DND-41 (cell line): ENCODE data around the gene RFXAP.

ENCODE experiments used
- ATAC-seq: fragments of 200-7000 bp; cut with Tn5 transposase; 3 replicates; pipeline ENCODE4 v1.9.1; 2021; ENCODE audit warnings: low read depth; ENCODE audit not compliant: insufficient read depth
- DNase-seq: peaks from one replicate; pipeline ENCODE4 v3.0.0-alpha.2; 2020
- H2AFZ ChIP-seq: 2 replicates; pipeline ENCODE4 v1.6.0; 2012; ENCODE audit warnings: low read depth, low read length
- H3K27ac ChIP-seq: 2 replicates; pipeline ENCODE4 v1.5.1; 2012; ENCODE audit warnings: low read length, inconsistent platforms
- H3K27me3 ChIP-seq: fragments of 200-600 bp; sonication (generic); 2 replicates; pipeline ENCODE4 v1.6.0; 2012; ENCODE audit warnings: low read length, mild to moderate bottlenecking, inconsistent platforms; ENCODE audit not compliant: insufficient read depth, poor library complexity
- H3K36me3 ChIP-seq: 2 replicates; pipeline ENCODE4 v1.5.1; 2012; ENCODE audit warnings: low read length, inconsistent platforms; ENCODE audit not compliant: insufficient read depth
- H3K4me1 ChIP-seq: 2 replicates; pipeline ENCODE4 v1.5.1; 2012; ENCODE audit warnings: mild to moderate bottlenecking, low read length; ENCODE audit not compliant: insufficient read depth
- H3K4me2 ChIP-seq: 2 replicates; pipeline ENCODE4 v1.6.0; 2012; ENCODE audit warnings: mild to moderate bottlenecking, moderate library complexity, low read length, inconsistent platforms; ENCODE audit not compliant: insufficient read depth
- H3K4me3 ChIP-seq, 2 experiments: fragments of 200-600 bp in 1 of 2; shearing (Covaris generic) in 1 of 2; 2 replicates each; pipeline ENCODE4 v1.5.1; 2012 to 2016; ENCODE audit warnings: inconsistent platforms in 2 of 2, low read length in 2 of 2, mild to moderate bottlenecking in 2 of 2, low read depth in 1 of 2, moderate library complexity in 1 of 2
- H3K79me2 ChIP-seq: 2 replicates; pipeline ENCODE4 v1.6.0; 2012; ENCODE audit warnings: low read length, inconsistent platforms; ENCODE audit not compliant: insufficient read depth
- H3K9ac ChIP-seq: 2 replicates; pipeline ENCODE4 v1.6.0; 2012; ENCODE audit warnings: low read depth, mild to moderate bottlenecking, inconsistent platforms, low read length, moderate library complexity
- H3K9me3 ChIP-seq: 2 replicates; pipeline ENCODE4 v1.5.1; 2012; ENCODE audit warnings: low read length, moderate library complexity, mild to moderate bottlenecking, inconsistent platforms; ENCODE audit not compliant: insufficient read depth, severe bottlenecking
- H4K20me1 ChIP-seq: 2 replicates; pipeline ENCODE4 v1.6.0; 2012; ENCODE audit warnings: low read length; ENCODE audit not compliant: insufficient read depth
- EZH2 ChIP-seq: IDR thresholded peaks from 3 replicates; pipeline ENCODE4 v1.6.1; 2012; ENCODE audit warnings: borderline replicate concordance, low read depth, mild to moderate bottlenecking, moderate library complexity, low read length, inconsistent platforms; ENCODE audit not compliant: severe bottlenecking
- TF ChIP-seq, protein P1 (sequence below): IDR thresholded peaks from 2 replicates; pipeline ENCODE4 v1.5.1; 2012; ENCODE audit warnings: borderline replicate concordance, low read length, moderate library complexity, mild to moderate bottlenecking; ENCODE audit not compliant: poor library complexity, severe bottlenecking; ENCODE audit errors: extremely low read depth

The RFXAP gene

DNA sequence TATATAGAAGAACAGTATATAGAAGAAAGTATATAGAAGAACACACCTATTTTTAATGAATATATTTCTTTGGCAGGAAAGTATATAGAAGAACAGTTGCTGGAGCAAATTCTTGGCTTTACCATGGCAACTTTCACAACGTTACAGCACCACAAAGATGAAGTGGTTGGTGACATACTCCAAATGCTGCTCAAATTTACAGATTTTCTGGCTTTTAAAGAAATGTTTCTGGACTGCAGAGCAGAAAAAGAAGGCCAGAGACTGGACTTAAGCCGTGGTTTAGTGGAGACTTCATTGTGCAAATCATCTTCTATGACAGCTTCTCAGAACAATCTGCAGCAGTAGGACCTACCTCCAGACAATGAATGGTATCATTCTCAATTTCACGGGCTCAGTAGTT, 24.3 kb upstream of the RFXAP start:
- Histone ChIP-seq H3K79me2 (no peaks in the 10 kb centered on the region), H3K4me1 (no peaks in the 10 kb centered on the region)
- no peak for ATAC-seq

DNA sequence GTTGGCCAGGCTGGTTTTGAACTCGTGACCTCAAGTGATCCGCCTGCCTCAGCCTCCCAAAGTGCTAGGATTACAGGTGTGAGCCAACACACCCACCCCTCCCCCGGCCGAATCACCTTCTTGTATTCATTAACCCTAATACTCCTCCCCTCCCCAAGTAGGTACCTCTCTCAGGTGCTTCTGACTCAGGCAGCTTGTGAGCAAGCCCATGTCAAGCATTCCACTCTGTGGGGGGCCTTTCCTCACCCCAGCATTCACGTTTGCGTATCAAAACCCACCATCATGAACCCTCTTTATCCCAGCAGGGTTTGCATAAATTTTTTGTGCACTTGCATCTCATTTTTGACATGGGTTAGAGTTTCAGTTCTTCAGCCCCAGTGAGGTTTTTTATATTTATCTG, 23.6 kb upstream of the RFXAP start:
- H4K20me1 ChIP-seq, result no peaks in the 10 kb centered on the region
- no peaks in the 10 kb centered on the region for H3K36me3 ChIP-seq
- no peak overlapping the region for H3K27ac ChIP-seq
- no peaks in the 10 kb centered on the region for H3K9me3 ChIP-seq
- TF ChIP-seq, protein P1, sequence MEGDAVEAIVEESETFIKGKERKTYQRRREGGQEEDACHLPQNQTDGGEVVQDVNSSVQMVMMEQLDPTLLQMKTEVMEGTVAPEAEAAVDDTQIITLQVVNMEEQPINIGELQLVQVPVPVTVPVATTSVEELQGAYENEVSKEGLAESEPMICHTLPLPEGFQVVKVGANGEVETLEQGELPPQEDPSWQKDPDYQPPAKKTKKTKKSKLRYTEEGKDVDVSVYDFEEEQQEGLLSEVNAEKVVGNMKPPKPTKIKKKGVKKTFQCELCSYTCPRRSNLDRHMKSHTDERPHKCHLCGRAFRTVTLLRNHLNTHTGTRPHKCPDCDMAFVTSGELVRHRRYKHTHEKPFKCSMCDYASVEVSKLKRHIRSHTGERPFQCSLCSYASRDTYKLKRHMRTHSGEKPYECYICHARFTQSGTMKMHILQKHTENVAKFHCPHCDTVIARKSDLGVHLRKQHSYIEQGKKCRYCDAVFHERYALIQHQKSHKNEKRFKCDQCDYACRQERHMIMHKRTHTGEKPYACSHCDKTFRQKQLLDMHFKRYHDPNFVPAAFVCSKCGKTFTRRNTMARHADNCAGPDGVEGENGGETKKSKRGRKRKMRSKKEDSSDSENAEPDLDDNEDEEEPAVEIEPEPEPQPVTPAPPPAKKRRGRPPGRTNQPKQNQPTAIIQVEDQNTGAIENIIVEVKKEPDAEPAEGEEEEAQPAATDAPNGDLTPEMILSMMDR, result no peak
- TF ChIP-seq EZH2, result no peak
- DNase-seq, result no peak
- no peaks in the 10 kb centered on the region for H3K4me1 ChIP-seq
- no peak overlapping the region for H3K4me2 ChIP-seq
- no peaks in the 10 kb centered on the region for H3K79me2 ChIP-seq
- no peak overlapping the region for H3K4me3 ChIP-seq
- H2AFZ ChIP-seq, result no peak overlapping the region
- ATAC-seq, result no peak
- H3K27me3 ChIP-seq, result no peaks in the 10 kb centered on the region
- H3K9ac ChIP-seq, result no peak overlapping the region

More for the DNA sequence above, 24.3 kb upstream of the RFXAP start:
- no peak overlapping the region for H3K4me3 ChIP-seq
- H4K20me1 ChIP-seq, result no peaks in the 10 kb centered on the region
- H3K27ac ChIP-seq, result no peak overlapping the region
- no peaks in the 10 kb centered on the region for H3K36me3 ChIP-seq
- H3K9me3 ChIP-seq, result no peaks in the 10 kb centered on the region
- H3K27me3 ChIP-seq, result no peaks in the 10 kb centered on the region
- DNase-seq, result no peak
- no peak overlapping the region for H2AFZ ChIP-seq
- TF ChIP-seq, protein P1, result no peak
- no peak for TF ChIP-seq EZH2
- H3K4me2 ChIP-seq, result no peak overlapping the region
- H3K9ac ChIP-seq, result no peak overlapping the region

DNA sequence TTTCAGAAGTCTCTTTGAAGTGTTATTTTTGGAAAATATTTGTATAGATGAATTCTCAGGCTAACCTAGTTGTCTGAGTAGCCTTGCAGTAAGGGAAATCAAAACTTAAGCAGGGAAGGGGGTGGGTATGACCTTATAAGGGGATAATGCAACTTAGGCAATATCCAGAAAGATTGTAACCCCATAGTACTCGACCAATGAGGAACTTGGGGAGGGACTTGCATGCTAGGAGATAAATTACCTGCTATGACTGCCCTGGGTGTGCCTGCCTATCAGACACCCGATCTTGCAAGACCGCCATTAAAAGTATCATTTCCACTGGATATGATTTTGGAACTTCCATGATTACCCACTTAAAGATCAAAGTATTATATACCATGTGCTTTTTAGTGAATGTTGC, 23.0 kb upstream of the RFXAP start:
- Histone ChIP-seq H3K9me3 (no peaks in the 10 kb centered on the region), H2AFZ (no peak overlapping the region), H3K27me3 (no peaks in the 10 kb centered on the region), H3K79me2 (no peaks in the 10 kb centered on the region), H3K27ac (no peak overlapping the region), H3K9ac (no peak overlapping the region), H3K4me2 (no peak overlapping the region), H4K20me1 (no peaks in the 10 kb centered on the region), H3K36me3 (no peaks in the 10 kb centered on the region), H3K4me3 (no peak overlapping the region), H3K4me1 (no peaks in the 10 kb centered on the region)
- DNase-seq (no peak), ATAC-seq (no peak)
- TF ChIP-seq EZH2, result no peak
- TF ChIP-seq, protein P1, result no peak

DNA sequence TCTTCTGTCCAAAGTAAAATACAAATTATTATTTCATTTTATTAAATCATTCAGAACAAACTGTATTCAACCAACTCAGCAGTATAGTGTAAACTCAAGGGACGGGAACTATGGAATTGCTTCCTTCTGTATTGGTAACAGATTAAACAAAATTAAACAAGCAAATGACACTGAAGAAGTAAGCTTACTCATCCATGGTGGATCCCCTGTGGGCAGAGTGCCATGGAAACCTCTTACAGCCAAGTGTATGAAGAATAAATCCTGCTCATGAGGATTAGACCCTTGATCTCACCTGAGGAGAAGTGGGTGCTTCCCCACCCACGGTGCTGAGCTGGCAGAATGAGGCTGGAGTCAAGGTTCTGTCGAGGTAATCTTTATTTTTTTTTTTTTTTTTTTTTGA, 18.0 kb upstream of the RFXAP start:
- no peak for DNase-seq
- no peak overlapping the region for H3K4me2 ChIP-seq
- no peaks in the 10 kb centered on the region for H4K20me1 ChIP-seq
- H3K36me3 ChIP-seq, result no peaks in the 10 kb centered on the region
- H3K27me3 ChIP-seq, result no peaks in the 10 kb centered on the region
- no peak overlapping the region for H3K4me3 ChIP-seq
- no peak overlapping the region for H3K27ac ChIP-seq
- no peaks in the 10 kb centered on the region for H3K9me3 ChIP-seq
- H3K9ac ChIP-seq, result no peak overlapping the region
- no peak overlapping the region for H2AFZ ChIP-seq
- no peak for ATAC-seq
- no peaks in the 10 kb centered on the region for H3K4me1 ChIP-seq
- TF ChIP-seq, protein P1, result no peak
- no peak for TF ChIP-seq EZH2
- no peaks in the 10 kb centered on the region for H3K79me2 ChIP-seq
